K562 (cell line): ENCODE data around the gene PHAX. TPM values are rescaled to one million over a fixed set of nuclear protein-coding genes. Genes with fewer than 3 reads are reported as not detected.

ENCODE experiments used
- HMG20B ChIP-seq: fragments of 250-450 bp; sonication (Bioruptor Pico); IDR thresholded peaks from 2 replicates; pipeline ENCODE4 v1.5.0; 2021; ENCODE audit warnings: mild to moderate bottlenecking
- HNRNPUL1 ChIP-seq: fragments of 200-400 bp; formaldehyde crosslinking; IDR thresholded peaks from 2 replicates; pipeline ENCODE4 v1.6.1; 2017; ENCODE audit warnings: low read length
- MAFF ChIP-seq: IDR thresholded peaks from 2 replicates; pipeline ENCODE4 v1.6.1; 2012; ENCODE audit warnings: low read length, improper control_type of control experiment
- MTF1 ChIP-seq: fragments of 250-450 bp; sonication (Bioruptor Pico); IDR thresholded peaks from 2 replicates; pipeline ENCODE4 v1.9.0; 2021; ENCODE audit warnings: moderate library complexity, mild to moderate bottlenecking, inconsistent platforms, borderline replicate concordance
- PHF21A ChIP-seq: fragments of 450-650 bp; IDR thresholded peaks from 2 replicates; pipeline ENCODE4 v1.6.1; 2017; ENCODE audit warnings: low read depth, borderline replicate concordance
- POLR2AphosphoS5 ChIP-seq: IDR thresholded peaks from 2 replicates; pipeline ENCODE4 v1.6.1; 2011; ENCODE audit warnings: mild to moderate bottlenecking, low read depth, low read length, moderate library complexity; ENCODE audit not compliant: control insufficient read depth, insufficient read depth
- POLR3G ChIP-seq: IDR thresholded peaks from 2 replicates; pipeline ENCODE4 v1.6.1; 2011; ENCODE audit not compliant: insufficient read length, insufficient replicate concordance; ENCODE audit errors: extremely low read depth
- SMARCB1 ChIP-seq: IDR thresholded peaks from 2 replicates; pipeline ENCODE4 v1.6.1; 2011; ENCODE audit warnings: improper control_type of control experiment, low read depth; ENCODE audit not compliant: insufficient read length
- TEAD2 ChIP-seq: fragments of 450-650 bp; IDR thresholded peaks from 2 replicates; pipeline ENCODE4 v1.6.1; 2016; ENCODE audit warnings: missing genetic modification characterization, control low read depth, missing compliant biosample characterization
- ZNF212 ChIP-seq: fragments of 450-650 bp; formaldehyde crosslinking; IDR thresholded peaks from 2 replicates; pipeline ENCODE4 v1.4.0; 2020; ENCODE audit warnings: mild to moderate bottlenecking
- ZNF24 ChIP-seq: fragments of 450-650 bp; IDR thresholded peaks from 2 replicates; pipeline ENCODE4 v1.6.1; 2016
- ZNF436 ChIP-seq: fragments of 250-450, 450-650 bp; sonication (Bioruptor Pico); formaldehyde crosslinking; IDR thresholded peaks from 2 replicates; pipeline ENCODE4 v1.7.0; 2020; ENCODE audit warnings: mild to moderate bottlenecking
- ZNF766 ChIP-seq: fragments of 200-800 bp; sonication (Bioruptor generic); conservative IDR thresholded peaks from 2 replicates; pipeline ENCODE4 v1.6.1; 2016; ENCODE audit warnings: missing genetic modification characterization, missing compliant biosample characterization
- polyA plus RNA-seq, 8 experiments: library from polyadenylated mRNA; depleted of rRNA in 4 of 8; stranded (reverse) in 5 of 8; unstranded in 3 of 8; fragments of >200 nt; fragmentation: Nextera tagmentation in 2 of 8; fragmentation: Illumina TruSeq in 1 of 8; extraction: Ambion mirVana in 2 of 8; extraction: Trizol in 1 of 8; gene quantifications; 2 replicates each; pipeline versions ENCODE4 v1.2.1 to v1.2.3, GENCODE V29; 2011 to 2014; ENCODE audit warnings: inconsistent platforms in 1 of 8, missing spikeins in 1 of 8
- total RNA-seq, 7 experiments: library from RNA; depleted of rRNA in 6 of 7; stranded (reverse); fragments of >200 nt in 6 of 7; fragmentation: Illumina TruSeq in 2 of 7; extraction: Trizol in 2 of 7; gene quantifications; 2 replicates each; pipeline versions ENCODE4 v1.2.1 to v1.2.3, GENCODE V29; 2011 to 2021; ENCODE audit warnings: low replicate concordance in 1 of 7
- TF ChIP-seq, protein P1 (sequence below): fragments of 250-450 bp; sonication (Bioruptor Pico); IDR thresholded peaks from 2 replicates; pipeline ENCODE4 v1.8.0; 2021; ENCODE audit warnings: borderline replicate concordance, mild to moderate bottlenecking, moderate library complexity; ENCODE audit not compliant: poor library complexity, severe bottlenecking
- TF ChIP-seq, protein P2 (sequence below), 2 experiments: IDR thresholded peaks; 2 replicates each; pipeline ENCODE4 v1.6.1; 2011; ENCODE audit warnings: borderline replicate concordance in 1 of 2, control low read depth in 1 of 2, low read depth in 1 of 2, low read length in 1 of 2, mild to moderate bottlenecking in 1 of 2, mixed read lengths in 1 of 2, moderate library complexity in 1 of 2; ENCODE audit not compliant: insufficient read depth in 1 of 2, insufficient read length in 1 of 2, poor library complexity in 1 of 2, severe bottlenecking in 1 of 2; ENCODE audit errors: extremely low read depth in 1 of 2
- TF ChIP-seq, protein P3 (sequence below): fragments of 450-650 bp; IDR thresholded peaks from 2 replicates; pipeline ENCODE4 v1.6.1; 2017; ENCODE audit warnings: antibody characterized with exemption, mild to moderate bottlenecking
- TF ChIP-seq, protein P4 (sequence below): fragments of 450-650 bp; IDR thresholded peaks from 2 replicates; pipeline ENCODE4 v1.6.1; 2017; ENCODE audit warnings: antibody characterized with exemption
- TF ChIP-seq, protein P5 (sequence below): fragments of 450-650 bp; formaldehyde crosslinking; conservative IDR thresholded peaks from 2 replicates; pipeline ENCODE4 v1.4.0; 2022; ENCODE audit warnings: mild to moderate bottlenecking, missing genetic modification characterization
- TF ChIP-seq, protein P6 (sequence below): sonication (generic); formaldehyde crosslinking; IDR thresholded peaks from 2 replicates; pipeline ENCODE4 v1.9.0; 2022; ENCODE audit warnings: mild to moderate bottlenecking, missing genetic modification reagents

PHAX gene
- total and polyA plus RNA-seq, 9 of the 15 experiments (the other 6 are each of a cell fraction or from before 2014, with no cell fraction given): 20.2 to 59.8 (median 43.5) TPM

DNA sequence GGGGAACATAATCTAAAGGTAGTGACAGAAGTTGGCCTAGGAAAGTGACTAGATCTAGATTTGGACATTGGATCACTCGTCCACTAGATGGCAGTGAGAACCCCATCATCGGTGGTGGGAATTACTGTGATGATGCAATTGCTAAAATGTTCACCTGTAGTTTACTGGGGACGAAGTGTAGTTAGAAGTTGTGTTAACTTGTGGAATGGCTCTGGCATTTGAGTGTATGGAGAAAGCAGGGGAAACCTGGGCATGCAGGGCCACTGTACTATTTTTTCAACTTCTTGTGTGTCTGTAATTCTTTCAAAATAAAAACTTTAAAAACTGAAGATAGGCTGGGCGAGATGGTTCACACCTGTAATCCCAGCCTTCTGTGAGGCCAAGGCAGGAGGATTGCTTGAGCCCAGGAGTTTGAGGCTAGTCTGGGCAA is 75.5 kb downstream of the PHAX start (continued):
- TF ChIP-seq PHF21A (no peak), SMARCB1 (no peak), POLR2AphosphoS5 (no peak), ZNF24 (peak; percentile 40; the same call in 1 of the 2 replicates), TEAD2 (no peak), MTF1 (CRISPR knock-in tag) (no peak), HMG20B (CRISPR knock-in tag) (no peak), POLR3G (no peak), ZNF766 (CRISPR knock-in tag) (no peak), ZNF212 (CRISPR knock-in tag) (no peak), ZNF436 (CRISPR knock-in tag) (no peak), HNRNPUL1 (no peak), MAFF (no peak)
- TF ChIP-seq, protein P1, sequence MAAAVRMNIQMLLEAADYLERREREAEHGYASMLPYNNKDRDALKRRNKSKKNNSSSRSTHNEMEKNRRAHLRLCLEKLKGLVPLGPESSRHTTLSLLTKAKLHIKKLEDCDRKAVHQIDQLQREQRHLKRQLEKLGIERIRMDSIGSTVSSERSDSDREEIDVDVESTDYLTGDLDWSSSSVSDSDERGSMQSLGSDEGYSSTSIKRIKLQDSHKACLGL (CRISPR knock-in tag): no peak
- TF ChIP-seq, protein P2, sequence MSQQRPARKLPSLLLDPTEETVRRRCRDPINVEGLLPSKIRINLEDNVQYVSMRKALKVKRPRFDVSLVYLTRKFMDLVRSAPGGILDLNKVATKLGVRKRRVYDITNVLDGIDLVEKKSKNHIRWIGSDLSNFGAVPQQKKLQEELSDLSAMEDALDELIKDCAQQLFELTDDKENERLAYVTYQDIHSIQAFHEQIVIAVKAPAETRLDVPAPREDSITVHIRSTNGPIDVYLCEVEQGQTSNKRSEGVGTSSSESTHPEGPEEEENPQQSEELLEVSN (IDR thresholded peaks at IDR 0.05; ENCODE audit: borderline replicate concordance in 1 of 2, extremely low read depth in 1 of 2, insufficient read depth in 1 of 2, insufficient read length in 1 of 2, low read depth in 1 of 2, low read length in 1 of 2, poor library complexity in 1 of 2, severe bottlenecking in 1 of 2): no peak
- TF ChIP-seq, protein P3, sequence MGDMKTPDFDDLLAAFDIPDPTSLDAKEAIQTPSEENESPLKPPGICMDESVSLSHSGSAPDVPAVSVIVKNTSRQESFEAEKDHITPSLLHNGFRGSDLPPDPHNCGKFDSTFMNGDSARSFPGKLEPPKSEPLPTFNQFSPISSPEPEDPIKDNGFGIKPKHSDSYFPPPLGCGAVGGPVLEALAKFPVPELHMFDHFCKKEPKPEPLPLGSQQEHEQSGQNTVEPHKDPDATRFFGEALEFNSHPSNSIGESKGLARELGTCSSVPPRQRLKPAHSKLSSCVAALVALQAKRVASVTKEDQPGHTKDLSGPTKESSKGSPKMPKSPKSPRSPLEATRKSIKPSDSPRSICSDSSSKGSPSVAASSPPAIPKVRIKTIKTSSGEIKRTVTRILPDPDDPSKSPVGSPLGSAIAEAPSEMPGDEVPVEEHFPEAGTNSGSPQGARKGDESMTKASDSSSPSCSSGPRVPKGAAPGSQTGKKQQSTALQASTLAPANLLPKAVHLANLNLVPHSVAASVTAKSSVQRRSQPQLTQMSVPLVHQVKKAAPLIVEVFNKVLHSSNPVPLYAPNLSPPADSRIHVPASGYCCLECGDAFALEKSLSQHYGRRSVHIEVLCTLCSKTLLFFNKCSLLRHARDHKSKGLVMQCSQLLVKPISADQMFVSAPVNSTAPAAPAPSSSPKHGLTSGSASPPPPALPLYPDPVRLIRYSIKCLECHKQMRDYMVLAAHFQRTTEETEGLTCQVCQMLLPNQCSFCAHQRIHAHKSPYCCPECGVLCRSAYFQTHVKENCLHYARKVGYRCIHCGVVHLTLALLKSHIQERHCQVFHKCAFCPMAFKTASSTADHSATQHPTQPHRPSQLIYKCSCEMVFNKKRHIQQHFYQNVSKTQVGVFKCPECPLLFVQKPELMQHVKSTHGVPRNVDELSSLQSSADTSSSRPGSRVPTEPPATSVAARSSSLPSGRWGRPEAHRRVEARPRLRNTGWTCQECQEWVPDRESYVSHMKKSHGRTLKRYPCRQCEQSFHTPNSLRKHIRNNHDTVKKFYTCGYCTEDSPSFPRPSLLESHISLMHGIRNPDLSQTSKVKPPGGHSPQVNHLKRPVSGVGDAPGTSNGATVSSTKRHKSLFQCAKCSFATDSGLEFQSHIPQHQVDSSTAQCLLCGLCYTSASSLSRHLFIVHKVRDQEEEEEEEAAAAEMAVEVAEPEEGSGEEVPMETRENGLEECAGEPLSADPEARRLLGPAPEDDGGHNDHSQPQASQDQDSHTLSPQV: peak; percentile 79
- TF ChIP-seq, protein P4, sequence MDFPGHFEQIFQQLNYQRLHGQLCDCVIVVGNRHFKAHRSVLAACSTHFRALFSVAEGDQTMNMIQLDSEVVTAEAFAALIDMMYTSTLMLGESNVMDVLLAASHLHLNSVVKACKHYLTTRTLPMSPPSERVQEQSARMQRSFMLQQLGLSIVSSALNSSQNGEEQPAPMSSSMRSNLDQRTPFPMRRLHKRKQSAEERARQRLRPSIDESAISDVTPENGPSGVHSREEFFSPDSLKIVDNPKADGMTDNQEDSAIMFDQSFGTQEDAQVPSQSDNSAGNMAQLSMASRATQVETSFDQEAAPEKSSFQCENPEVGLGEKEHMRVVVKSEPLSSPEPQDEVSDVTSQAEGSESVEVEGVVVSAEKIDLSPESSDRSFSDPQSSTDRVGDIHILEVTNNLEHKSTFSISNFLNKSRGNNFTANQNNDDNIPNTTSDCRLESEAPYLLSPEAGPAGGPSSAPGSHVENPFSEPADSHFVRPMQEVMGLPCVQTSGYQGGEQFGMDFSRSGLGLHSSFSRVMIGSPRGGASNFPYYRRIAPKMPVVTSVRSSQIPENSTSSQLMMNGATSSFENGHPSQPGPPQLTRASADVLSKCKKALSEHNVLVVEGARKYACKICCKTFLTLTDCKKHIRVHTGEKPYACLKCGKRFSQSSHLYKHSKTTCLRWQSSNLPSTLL: no peak
- TF ChIP-seq, protein P5, sequence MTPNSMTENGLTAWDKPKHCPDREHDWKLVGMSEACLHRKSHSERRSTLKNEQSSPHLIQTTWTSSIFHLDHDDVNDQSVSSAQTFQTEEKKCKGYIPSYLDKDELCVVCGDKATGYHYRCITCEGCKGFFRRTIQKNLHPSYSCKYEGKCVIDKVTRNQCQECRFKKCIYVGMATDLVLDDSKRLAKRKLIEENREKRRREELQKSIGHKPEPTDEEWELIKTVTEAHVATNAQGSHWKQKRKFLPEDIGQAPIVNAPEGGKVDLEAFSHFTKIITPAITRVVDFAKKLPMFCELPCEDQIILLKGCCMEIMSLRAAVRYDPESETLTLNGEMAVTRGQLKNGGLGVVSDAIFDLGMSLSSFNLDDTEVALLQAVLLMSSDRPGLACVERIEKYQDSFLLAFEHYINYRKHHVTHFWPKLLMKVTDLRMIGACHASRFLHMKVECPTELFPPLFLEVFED (CRISPR knock-in tag): 0 out of 2 replicates have a peak, but pooled peaks have one; percentile 36
- TF ChIP-seq, protein P6, sequence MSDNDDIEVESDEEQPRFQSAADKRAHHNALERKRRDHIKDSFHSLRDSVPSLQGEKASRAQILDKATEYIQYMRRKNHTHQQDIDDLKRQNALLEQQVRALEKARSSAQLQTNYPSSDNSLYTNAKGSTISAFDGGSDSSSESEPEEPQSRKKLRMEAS (CRISPR knock-in tag): no peak
